Thymus (tissue), 11 donors: Measurements from ENCODE around the gene FERMT3. TPM values are rescaled to one million over a fixed set of nuclear protein-coding genes. Genes with fewer than 3 reads are reported as not detected.

ENCODE experiments used
- DNase-seq, 9 donors: peaks; one replicate each; pipeline ENCODE4 v3.0.0-alpha.2; 2013; ENCODE audit warnings: low spot score in 9 of 9, low read depth in 6 of 9, missing footprints in 1 of 9
- H3K27ac ChIP-seq, 2 donors: one replicate each; pipeline ENCODE4 v1.5.1; 2013; ENCODE audit warnings: control low read depth in 1 of 2, low read depth in 1 of 2, low read length in 1 of 2, mild to moderate bottlenecking in 1 of 2, moderate library complexity in 1 of 2
- H3K27me3 ChIP-seq, 2 donors: one replicate each; pipeline ENCODE4 v1.5.1; 2013; ENCODE audit warnings: low read length in 1 of 2; ENCODE audit not compliant: control insufficient read depth in 2 of 2, insufficient read depth in 1 of 2
- H3K36me3 ChIP-seq, 2 donors: one replicate each; pipeline ENCODE4 v1.5.1; 2013; ENCODE audit warnings: low read length in 1 of 2, mild to moderate bottlenecking in 1 of 2, moderate library complexity in 1 of 2; ENCODE audit not compliant: control insufficient read depth in 2 of 2, insufficient read depth in 2 of 2
- H3K4me1 ChIP-seq, 2 donors: one replicate each; pipeline ENCODE4 v1.5.1; 2013; ENCODE audit warnings: low read length in 2 of 2; ENCODE audit not compliant: control insufficient read depth in 2 of 2, insufficient read depth in 2 of 2
- H3K4me3 ChIP-seq, 2 donors: one replicate each; pipeline ENCODE4 v1.5.1; 2013; ENCODE audit warnings: low read length in 2 of 2, control low read depth in 1 of 2, mild to moderate bottlenecking in 1 of 2
- H3K9me3 ChIP-seq, 2 donors: one replicate each; pipeline ENCODE4 v1.5.1; 2013; ENCODE audit warnings: low read length in 1 of 2, mild to moderate bottlenecking in 1 of 2; ENCODE audit not compliant: control insufficient read depth in 2 of 2, insufficient read depth in 1 of 2
- WGBS: extraction: QIAGEN DNeasy Blood & Tissue Kit; methylation state at CpG from one replicate; pipeline ENCODE4 v1.1.7; 2013; 5-methylcytosine and 5-hydroxymethylcytosine counted together
- polyA plus RNA-seq: library from polyadenylated mRNA; stranded (reverse); fragments of 200-250 nt; gene quantifications from one replicate; pipeline ENCODE4 v1.2.3, GENCODE V29; 2013
- total RNA-seq: library from RNA; stranded (reverse); fragments of 120-200 nt; gene quantifications from one replicate; pipeline ENCODE4 v1.2.4, GENCODE V29; 2013
- donor health status: healthy.

FERMT3 gene
- total and polyA plus RNA-seq, 2 donors = 74.5 to 91.0 TPM

GRCh38 chr11:64203421-64204079, 3.0 kb upstream of the FERMT3 start:
- 96% methylated on average over 27 of the region's 27 CpGs for WGBS
- no peak for DNase-seq
- Histone ChIP-seq H3K4me3 (no peak overlapping the region), H3K4me1 (peaks cover 12 to 45% of the 10 kb centered on the region in 2 donors), H3K36me3 (peaks cover 52 to 69% of the 10 kb centered on the region in 2 donors), H3K27ac (no peak overlapping the region), H3K27me3 (no peaks in the 10 kb centered on the region), H3K9me3 (peaks cover 0 to 6% of the 10 kb centered on the region in 2 donors)

DNA sequence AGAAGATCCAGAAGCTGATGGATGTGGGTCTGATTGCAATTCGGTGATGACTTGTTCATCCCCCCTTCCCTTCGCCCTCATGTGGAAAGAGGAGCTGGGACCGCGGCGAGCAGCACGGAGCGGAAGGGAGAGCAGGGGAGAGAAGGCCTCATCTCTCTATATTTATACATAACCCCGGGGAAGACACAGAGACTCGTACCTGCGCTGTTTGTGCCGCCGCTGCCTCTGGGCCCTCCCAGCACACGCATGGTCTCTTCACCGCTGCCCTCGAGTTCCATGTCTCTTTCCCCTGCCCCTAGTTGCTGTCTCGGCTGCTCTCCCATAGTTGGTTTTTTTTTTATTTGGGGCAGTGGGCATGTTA, 2.5 kb upstream of the FERMT3 start:
- no peak overlapping the region for H3K27ac ChIP-seq
- H3K4me1 ChIP-seq = peaks cover 12 to 50% of the 10 kb centered on the region in 2 donors
- H3K9me3 ChIP-seq = peaks cover 0 to 6% of the 10 kb centered on the region in 2 donors
- 94% methylated on average over 16 of the region's 16 CpGs for WGBS
- no peak overlapping the region for H3K4me3 ChIP-seq
- no peaks in the 10 kb centered on the region for H3K27me3 ChIP-seq
- peaks cover 50 to 69% of the 10 kb centered on the region in 2 donors for H3K36me3 ChIP-seq
- no peak for DNase-seq

DNA sequence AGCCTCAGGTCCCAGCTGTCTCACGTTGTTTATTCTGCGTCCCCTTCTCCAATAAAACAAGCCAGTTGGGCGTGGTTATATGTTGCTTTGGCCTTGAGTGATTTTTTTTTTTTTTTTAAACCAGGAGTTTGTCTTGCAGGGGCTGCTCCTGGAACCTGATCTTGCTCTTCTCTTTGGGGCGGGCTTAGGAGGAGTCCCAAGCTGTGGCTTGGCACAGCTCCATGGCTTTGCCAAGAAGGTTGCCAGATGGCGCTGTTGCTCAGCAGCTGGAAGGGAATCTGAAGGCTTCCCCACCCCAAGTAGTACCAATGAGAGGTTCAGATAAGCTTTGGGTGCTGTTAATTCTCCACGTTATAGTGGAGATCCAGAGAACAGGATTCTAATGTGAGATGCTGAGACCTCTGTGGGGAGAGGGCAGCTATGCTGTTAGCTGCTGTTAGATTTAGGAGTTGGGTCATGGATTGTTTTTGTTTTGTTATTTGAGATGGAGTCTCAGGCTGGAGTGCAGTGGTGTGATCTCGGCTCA, 2.0 kb upstream of the FERMT3 start:
- Histone ChIP-seq H3K9me3 (peaks cover 0 to 6% of the 10 kb centered on the region in 2 donors), H3K4me1 (peaks cover 12 to 52% of the 10 kb centered on the region in 2 donors), H3K36me3 (peaks cover 54 to 73% of the 10 kb centered on the region in 2 donors), H3K4me3 (no peak overlapping the region), H3K27ac (peak overlapping the region in 1 of 2 donors; percentile 17), H3K27me3 (no peaks in the 10 kb centered on the region)
- 44% methylated on average over 7 of the region's 7 CpGs for WGBS
- peak in 5 of 9 donors; percentile 78 to 93 (median 83) for DNase-seq

DNA sequence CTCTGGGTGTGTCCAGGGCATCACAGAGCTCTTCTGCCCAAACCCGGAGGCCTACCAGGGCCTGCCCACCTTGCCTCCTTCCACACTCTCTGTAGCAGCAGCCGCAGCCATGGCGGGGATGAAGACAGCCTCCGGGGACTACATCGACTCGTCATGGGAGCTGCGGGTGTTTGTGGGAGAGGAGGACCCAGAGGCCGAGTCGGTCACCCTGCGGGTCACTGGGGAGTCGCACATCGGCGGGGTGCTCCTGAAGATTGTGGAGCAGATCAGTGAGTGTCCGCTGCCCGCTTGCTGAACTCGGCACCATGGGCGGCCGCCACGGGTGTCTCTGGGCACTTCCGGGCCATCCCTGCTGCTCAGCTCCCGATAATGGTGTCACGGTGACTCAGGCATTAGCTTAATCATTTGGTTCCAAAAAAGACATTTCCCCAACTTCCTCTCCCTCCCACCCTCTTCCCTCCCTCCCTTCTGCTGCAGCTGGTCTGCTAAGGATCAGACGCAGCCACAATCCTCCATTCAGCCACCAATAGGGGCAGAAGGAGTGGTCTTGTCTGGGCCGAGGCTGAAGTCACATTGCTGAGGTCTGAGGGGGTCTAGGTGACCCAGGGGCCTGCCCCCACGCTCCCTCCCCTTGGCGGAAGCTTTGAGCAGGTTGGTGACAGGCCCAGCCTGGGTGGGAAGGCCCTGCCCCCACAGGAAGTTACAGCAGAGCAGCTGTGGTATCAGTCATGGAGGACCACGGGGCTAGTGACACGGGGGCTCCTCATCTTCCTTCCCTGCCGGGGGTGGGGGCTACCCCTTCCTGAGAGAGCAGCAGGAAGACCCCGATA, 950 bp downstream of the FERMT3 start:
- Histone ChIP-seq H3K36me3 (peaks cover 56 to 74% of the 10 kb centered on the region in 2 donors), H3K27me3 (no peaks in the 10 kb centered on the region), H3K4me3 (peak overlapping the region; percentile 70 to 98), H3K9me3 (peaks cover 0 to 6% of the 10 kb centered on the region in 2 donors), H3K4me1 (peaks cover 12 to 52% of the 10 kb centered on the region in 2 donors), H3K27ac (peak overlapping the region; percentile 86 to 96)
- 3% methylated on average over 30 of the region's 30 CpGs for WGBS
- peak in 4 of 9 donors; percentile 81 to 91 (median 86) for DNase-seq

GRCh38 chr11:64208086-64208795, 1.7 kb downstream of the FERMT3 start:
- Histone ChIP-seq H3K4me1 (peaks cover 12 to 52% of the 10 kb centered on the region in 2 donors), H3K4me3 (peak overlapping the region; percentile 70 to 98), H3K9me3 (peaks cover 0 to 6% of the 10 kb centered on the region in 2 donors), H3K36me3 (peaks cover 49 to 70% of the 10 kb centered on the region in 2 donors), H3K27me3 (no peaks in the 10 kb centered on the region), H3K27ac (peak overlapping the region; percentile 86 to 96)
- no peak for DNase-seq
- 66% methylated on average over 23 of the region's 23 CpGs for WGBS

DNA sequence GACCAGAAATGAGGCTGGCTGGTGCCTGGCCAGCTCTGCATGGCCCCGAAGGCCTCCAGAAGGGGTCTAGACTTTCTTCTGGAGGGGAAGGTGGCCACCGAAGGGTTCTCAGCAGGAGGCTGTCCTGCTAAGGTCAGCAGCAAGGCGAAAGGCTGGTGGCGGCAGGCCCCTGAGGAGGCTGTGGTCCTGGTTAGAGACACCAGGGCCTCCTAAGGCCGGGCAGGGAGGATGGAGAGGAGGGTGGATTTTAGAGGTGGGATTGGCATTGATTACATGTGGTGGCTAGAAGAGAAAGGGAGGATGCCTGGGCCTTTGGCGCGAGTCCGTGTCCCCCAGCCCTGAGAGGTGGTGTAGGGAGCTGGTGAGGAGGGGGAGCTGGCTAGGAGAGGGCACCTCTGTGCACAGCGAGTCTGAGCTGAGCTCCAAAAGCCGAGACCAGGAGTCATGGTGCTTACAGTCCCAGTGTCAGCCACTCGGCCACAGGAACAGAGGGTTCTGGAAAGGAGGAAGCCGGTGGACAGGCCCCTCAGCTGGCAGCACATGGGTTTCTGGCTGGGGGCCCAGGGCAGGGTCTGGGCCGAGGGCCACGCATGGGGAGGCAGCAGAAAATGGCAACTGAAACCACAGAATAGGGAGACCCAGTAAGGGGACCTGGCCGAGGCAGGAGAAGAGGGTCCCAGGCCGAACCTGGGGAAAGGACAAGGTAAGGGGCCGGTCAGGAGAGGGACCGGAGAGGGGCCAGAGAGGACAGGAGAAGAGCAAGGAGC, 2.5 kb downstream of the FERMT3 start:
- Histone ChIP-seq H3K4me3 (peak overlapping the region in 1 of 2 donors; percentile 98), H3K4me1 (peaks cover 12 to 46% of the 10 kb centered on the region in 2 donors), H3K36me3 (peaks cover 41 to 65% of the 10 kb centered on the region in 2 donors), H3K27ac (peak overlapping the region in 1 of 2 donors; percentile 96), H3K9me3 (peaks cover 0 to 6% of the 10 kb centered on the region in 2 donors), H3K27me3 (no peaks in the 10 kb centered on the region)
- DNase-seq = no peak
- WGBS = 95% methylated on average over 18 of the region's 18 CpGs

- no peak for DNase-seq
- WGBS = 97% methylated on average over 8 of the region's 8 CpGs
- Histone ChIP-seq H3K36me3 (peaks cover 38 to 62% of the 10 kb centered on the region in 2 donors), H3K27ac (no peak overlapping the region), H3K27me3 (no peaks in the 10 kb centered on the region), H3K9me3 (peaks cover 0 to 6% of the 10 kb centered on the region in 2 donors), H3K4me1 (peaks cover 12 to 42% of the 10 kb centered on the region in 2 donors), H3K4me3 (no peak overlapping the region)
Measured at GRCh38 chr11:64209563-64209843, 3.0 kb downstream of the FERMT3 start.

DNA sequence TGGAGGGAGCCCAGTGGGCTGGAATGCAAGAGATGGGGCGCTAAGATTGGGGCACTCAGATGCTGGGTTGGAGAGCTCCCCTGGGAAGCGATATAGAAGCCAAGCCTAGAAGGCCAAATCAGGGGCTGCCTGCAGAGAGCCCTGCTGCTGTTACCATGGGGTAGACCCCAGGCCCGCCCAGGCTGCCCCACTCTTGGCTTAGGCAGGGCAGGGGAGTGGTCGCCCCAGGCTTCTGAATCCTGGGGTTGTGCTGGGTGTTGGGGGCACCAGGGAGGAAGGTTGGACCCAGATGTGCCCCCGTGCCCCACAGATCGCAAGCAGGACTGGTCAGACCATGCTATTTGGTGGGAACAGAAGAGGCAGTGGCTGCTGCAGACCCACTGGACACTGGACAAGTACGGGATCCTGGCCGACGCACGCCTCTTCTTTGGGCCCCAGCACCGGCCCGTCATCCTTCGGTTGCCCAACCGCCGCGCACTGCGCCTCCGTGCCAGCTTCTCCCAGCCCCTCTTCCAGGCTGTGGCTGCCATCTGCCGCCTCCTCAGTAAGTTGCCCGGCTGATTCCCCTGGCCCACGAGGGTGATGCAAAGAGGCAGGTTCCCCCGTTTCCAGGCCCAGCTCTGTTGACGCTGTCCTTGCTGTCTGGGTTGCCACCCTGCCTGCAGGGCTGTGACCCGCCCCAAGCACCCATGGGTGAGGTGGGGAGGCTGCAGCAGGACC, 3.9 kb downstream of the FERMT3 start:
- Histone ChIP-seq H3K36me3 (peaks cover 44 to 62% of the 10 kb centered on the region in 2 donors), H3K27ac (no peak overlapping the region), H3K27me3 (no peaks in the 10 kb centered on the region), H3K9me3 (peaks cover 0 to 6% of the 10 kb centered on the region in 2 donors), H3K4me1 (peaks cover 12 to 37% of the 10 kb centered on the region in 2 donors), H3K4me3 (no peak overlapping the region)
- 98% methylated on average over 24 of the region's 24 CpGs for WGBS
- DNase-seq = no peak
